Mesenchymal stem cell (in vitro differentiated cells and primary cell): ENCODE measurements around the gene TPBGL.

Experiments
- DNase-seq: peaks from one replicate; pipeline ENCODE4 v3.0.0-alpha.2; 2013
- H2AFZ ChIP-seq: one replicate; pipeline ENCODE4 v1.6.1; 2013; ENCODE audit warnings: low read depth, mild to moderate bottlenecking, control low read depth, inconsistent platforms, low read length, moderate library complexity
- H2AK5ac ChIP-seq: 2 replicates; pipeline ENCODE4 v1.6.1; 2013; ENCODE audit warnings: low read length, moderate library complexity, mild to moderate bottlenecking, inconsistent platforms; ENCODE audit not compliant: severe bottlenecking
- H2BK120ac ChIP-seq: one replicate; pipeline ENCODE4 v1.6.1; 2013; ENCODE audit warnings: low read depth, mild to moderate bottlenecking, inconsistent platforms, low read length, moderate library complexity
- H2BK12ac ChIP-seq, 2 experiments: one replicate each; pipeline ENCODE4 v1.6.1; 2013; ENCODE audit warnings: inconsistent platforms in 2 of 2, low read length in 2 of 2, mild to moderate bottlenecking in 2 of 2, moderate library complexity in 2 of 2, control low read depth in 1 of 2
- H2BK15ac ChIP-seq: one replicate; pipeline ENCODE4 v1.6.1; 2013; ENCODE audit warnings: mild to moderate bottlenecking, low read depth, inconsistent platforms; ENCODE audit not compliant: poor library complexity, severe bottlenecking
- H2BK5ac ChIP-seq: 2 replicates; pipeline ENCODE4 v1.6.1; 2013; ENCODE audit warnings: low read depth, mild to moderate bottlenecking, low read length, control low read depth, inconsistent platforms; ENCODE audit not compliant: poor library complexity, severe bottlenecking
- H3K14ac ChIP-seq, 2 experiments: one replicate each; pipeline ENCODE4 v1.6.1; 2013; ENCODE audit warnings: inconsistent platforms in 2 of 2, low read length in 2 of 2, control low read depth in 1 of 2, mild to moderate bottlenecking in 1 of 2, moderate library complexity in 1 of 2
- H3K18ac ChIP-seq, 2 experiments: one replicate each; pipeline ENCODE4 v1.6.1; 2013; ENCODE audit warnings: inconsistent platforms in 2 of 2, low read length in 2 of 2, control low read depth in 1 of 2, low read depth in 1 of 2, mild to moderate bottlenecking in 1 of 2
- H3K23ac ChIP-seq, 2 experiments: one replicate each; pipeline ENCODE4 v1.6.1; 2013; ENCODE audit warnings: inconsistent platforms in 2 of 2, low read length in 2 of 2, mild to moderate bottlenecking in 2 of 2, moderate library complexity in 2 of 2, control low read depth in 1 of 2
- H3K27ac ChIP-seq: 2 replicates; pipeline ENCODE4 v1.5.1; 2013; ENCODE audit warnings: mild to moderate bottlenecking, moderate library complexity, low read length, control low read depth, inconsistent platforms; ENCODE audit not compliant: poor library complexity, severe bottlenecking
- H3K27me3 ChIP-seq, 2 experiments: 2 replicates each; pipeline versions ENCODE4 v1.6.1 to v1.7.0; 2013; ENCODE audit warnings: low read length in 2 of 2, mild to moderate bottlenecking in 2 of 2, moderate library complexity in 2 of 2, control low read depth in 1 of 2, inconsistent platforms in 1 of 2; ENCODE audit not compliant: control insufficient read depth in 1 of 2, insufficient read depth in 1 of 2
- H3K36me3 ChIP-seq, 2 experiments: 2 replicates each; pipeline versions ENCODE4 v1.6.1 to v1.7.0; 2013; ENCODE audit warnings: low read length in 2 of 2, control low read depth in 1 of 2, inconsistent platforms in 1 of 2, low read depth in 1 of 2, mild to moderate bottlenecking in 1 of 2; ENCODE audit not compliant: insufficient read depth in 2 of 2, control insufficient read depth in 1 of 2
- H3K4ac ChIP-seq, 2 experiments: one replicate each; pipeline ENCODE4 v1.6.1; 2013; ENCODE audit warnings: inconsistent platforms in 2 of 2, low read length in 2 of 2, mild to moderate bottlenecking in 2 of 2, moderate library complexity in 2 of 2, control low read depth in 1 of 2, low read depth in 1 of 2
- H3K4me1 ChIP-seq: 2 replicates; pipeline ENCODE4 v1.6.1; 2013; ENCODE audit warnings: low read depth, low read length, control low read depth; ENCODE audit not compliant: control insufficient read depth, insufficient read depth
- H3K4me2 ChIP-seq: 2 replicates; pipeline ENCODE4 v1.6.1; 2013; ENCODE audit warnings: low read length, mild to moderate bottlenecking, inconsistent platforms; ENCODE audit not compliant: poor library complexity, severe bottlenecking
- H3K4me3 ChIP-seq, 2 experiments: 2 replicates each; pipeline versions ENCODE4 v1.5.1 to v1.7.0; 2013; ENCODE audit warnings: low read length in 2 of 2, mild to moderate bottlenecking in 2 of 2, control low read depth in 1 of 2, low read depth in 1 of 2; ENCODE audit not compliant: insufficient read depth in 1 of 2
- H3K79me1 ChIP-seq: replicated peaks from 2 replicates; pipeline ENCODE4 v1.6.1; 2013; ENCODE audit warnings: mild to moderate bottlenecking, control low read depth, low read length, inconsistent platforms; ENCODE audit not compliant: poor library complexity, severe bottlenecking
- H3K9ac ChIP-seq: 2 replicates; pipeline ENCODE4 v1.7.0; 2013; ENCODE audit warnings: mild to moderate bottlenecking, low read length, moderate library complexity
- H3K9me3 ChIP-seq: 2 replicates; pipeline ENCODE4 v1.7.0; 2013; ENCODE audit warnings: mild to moderate bottlenecking, low read length; ENCODE audit not compliant: control insufficient read depth
- H4K8ac ChIP-seq: one replicate; pipeline ENCODE4 v1.6.1; 2013; ENCODE audit warnings: inconsistent platforms, mild to moderate bottlenecking, low read length, moderate library complexity
- H4K91ac ChIP-seq: one replicate; pipeline ENCODE4 v1.6.1; 2013; ENCODE audit warnings: mild to moderate bottlenecking, low read length, inconsistent platforms
- WGBS: methylation state at CpG from one replicate; pipeline ENCODE4 v1.1.7; 2013; ENCODE audit warnings: mixed read lengths; 5-methylcytosine and 5-hydroxymethylcytosine counted together

Gene TPBGL

DNA sequence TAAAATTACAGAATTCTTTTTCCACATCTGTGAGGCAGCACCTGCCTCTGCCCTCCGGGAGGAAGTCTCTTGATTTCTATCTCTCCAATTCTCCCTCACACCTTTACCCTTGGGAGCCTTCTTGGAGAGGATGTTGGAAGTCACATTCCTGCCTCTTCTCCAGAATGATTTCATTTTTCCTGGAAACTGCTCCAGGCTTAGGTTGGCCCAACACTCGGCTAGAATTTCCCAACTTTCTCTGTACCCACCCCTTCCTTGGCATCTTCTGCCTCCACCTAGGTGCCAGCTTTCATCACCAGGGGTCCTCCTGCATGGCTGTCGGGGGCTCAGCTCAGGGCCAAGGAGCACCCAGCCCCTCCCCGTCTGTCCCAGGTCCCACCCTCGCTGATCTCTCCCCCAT lies 46.4 kb upstream of the TPBGL start:
- H3K4me1 ChIP-seq: peaks cover 7% of the 10 kb centered on the region
- H4K91ac ChIP-seq: no peak overlapping the region
- H4K8ac ChIP-seq: no peak overlapping the region
- H3K4ac ChIP-seq: no peak overlapping the region
- H3K9ac ChIP-seq: no peak overlapping the region
- H3K36me3 ChIP-seq: peaks cover 0 to 73% of the 10 kb centered on the region in 2 experiments
- H3K79me1 ChIP-seq: no peaks in the 10 kb centered on the region
- H3K23ac ChIP-seq: no peak overlapping the region
- no peak for DNase-seq
- no peak overlapping the region for H2AFZ ChIP-seq
- H2BK15ac ChIP-seq: no peak overlapping the region
- 72% methylated on average over 5 of the region's 5 CpGs for WGBS
- H3K9me3 ChIP-seq: no peaks in the 10 kb centered on the region
- no peak overlapping the region for H3K4me3 ChIP-seq
- H3K4me2 ChIP-seq: no peak overlapping the region
- peaks cover 0 to 32% of the 10 kb centered on the region in 2 experiments for H3K27me3 ChIP-seq
- H2AK5ac ChIP-seq: no peak overlapping the region
- H3K27ac ChIP-seq: no peak overlapping the region
- no peak overlapping the region for H2BK120ac ChIP-seq
- no peak overlapping the region for H2BK5ac ChIP-seq
- no peak overlapping the region for H3K14ac ChIP-seq
- H3K18ac ChIP-seq: no peak overlapping the region
- no peak overlapping the region for H2BK12ac ChIP-seq

DNA sequence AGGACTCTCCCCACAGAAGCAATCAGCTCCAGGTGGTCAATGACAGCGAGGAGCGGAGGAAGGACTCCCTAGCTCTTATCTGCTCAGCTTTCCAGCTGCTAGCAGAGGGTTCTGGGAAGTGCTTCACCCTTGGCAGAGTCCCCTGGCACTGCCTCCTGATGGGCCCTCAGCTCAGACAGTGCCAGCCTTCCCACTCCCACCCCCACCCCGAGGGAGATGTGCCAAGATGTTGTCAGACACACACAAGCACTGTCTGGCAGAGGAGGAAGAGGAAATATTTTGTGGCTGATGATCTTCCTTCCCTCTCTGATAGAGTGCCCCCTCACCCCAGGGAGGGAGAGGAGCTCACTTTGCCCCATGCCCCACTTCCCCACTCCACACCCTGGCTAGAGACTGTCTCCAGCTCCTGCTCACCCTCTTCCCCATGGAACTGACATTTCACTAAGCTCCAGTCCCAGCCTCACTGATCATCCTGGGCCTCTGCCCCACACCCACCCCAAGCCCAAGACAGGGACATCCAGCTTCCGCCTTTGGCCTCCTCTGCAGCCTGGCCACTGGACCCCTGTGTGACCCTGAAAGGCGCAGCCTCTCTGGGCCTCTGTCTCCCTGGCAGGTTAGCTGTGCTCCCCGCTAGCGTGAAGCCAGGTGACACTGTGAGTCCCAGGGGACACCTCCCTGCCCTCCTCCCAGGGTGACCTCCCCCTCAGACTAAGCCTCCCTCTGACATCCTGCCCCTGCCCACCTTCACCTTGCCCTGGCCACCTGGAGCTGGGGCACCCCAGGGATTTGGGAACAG lies 45.2 kb upstream of the TPBGL start:
- 91% methylated on average over 6 of the region's 7 CpGs for WGBS
- Histone ChIP-seq H3K4me2 (no peak overlapping the region), H4K91ac (no peak overlapping the region)

DNA sequence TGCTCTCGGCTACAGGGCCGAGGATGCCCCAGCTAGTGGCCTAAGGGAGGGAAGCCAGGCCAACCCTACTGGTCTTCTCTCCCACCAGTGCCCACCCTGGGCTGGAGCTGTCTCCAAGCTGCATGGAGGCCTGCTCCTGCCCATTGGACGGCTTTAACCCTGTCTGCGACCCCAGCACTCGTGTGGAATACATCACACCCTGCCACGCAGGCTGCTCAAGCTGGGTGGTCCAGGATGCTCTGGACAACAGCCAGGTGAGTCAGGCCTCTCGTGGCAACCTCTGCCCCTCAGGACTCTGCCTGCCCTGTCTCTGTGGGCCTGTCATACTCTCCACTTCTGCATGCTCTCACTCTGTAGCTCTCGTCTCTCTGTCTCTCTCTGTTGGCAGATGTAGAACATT lies 44.1 kb upstream of the TPBGL start:
- Histone ChIP-seq H3K4ac (no peak overlapping the region), H2AFZ (no peak overlapping the region)
- 61% methylated on average over 8 of the region's 8 CpGs for WGBS

More for the DNA sequence above, 45.2 kb upstream of the TPBGL start:
- H3K4ac ChIP-seq: no peak overlapping the region
- no peak overlapping the region for H2AFZ ChIP-seq
- no peak overlapping the region for H2AK5ac ChIP-seq
- no peak overlapping the region for H2BK120ac ChIP-seq
- H3K79me1 ChIP-seq: no peaks in the 10 kb centered on the region
- peak overlapping the region in 1 of 2 experiments; percentile 3 for H3K23ac ChIP-seq
- H3K4me1 ChIP-seq: peaks cover 7% of the 10 kb centered on the region
- H2BK12ac ChIP-seq: no peak overlapping the region
- no peak overlapping the region for H2BK15ac ChIP-seq
- H2BK5ac ChIP-seq: no peak overlapping the region
- no peak overlapping the region for H3K27ac ChIP-seq
- H3K18ac ChIP-seq: no peak overlapping the region
- H3K4me3 ChIP-seq: no peak overlapping the region
- H3K36me3 ChIP-seq: peaks cover 0 to 79% of the 10 kb centered on the region in 2 experiments
- DNase-seq: no peak
- no peak overlapping the region for H4K8ac ChIP-seq
- no peaks in the 10 kb centered on the region for H3K9me3 ChIP-seq
- H3K9ac ChIP-seq: no peak overlapping the region
- H3K27me3 ChIP-seq: peaks cover 0 to 44% of the 10 kb centered on the region in 2 experiments
- H3K14ac ChIP-seq: peak overlapping the region in 1 of 2 experiments; percentile 26

DNA sequence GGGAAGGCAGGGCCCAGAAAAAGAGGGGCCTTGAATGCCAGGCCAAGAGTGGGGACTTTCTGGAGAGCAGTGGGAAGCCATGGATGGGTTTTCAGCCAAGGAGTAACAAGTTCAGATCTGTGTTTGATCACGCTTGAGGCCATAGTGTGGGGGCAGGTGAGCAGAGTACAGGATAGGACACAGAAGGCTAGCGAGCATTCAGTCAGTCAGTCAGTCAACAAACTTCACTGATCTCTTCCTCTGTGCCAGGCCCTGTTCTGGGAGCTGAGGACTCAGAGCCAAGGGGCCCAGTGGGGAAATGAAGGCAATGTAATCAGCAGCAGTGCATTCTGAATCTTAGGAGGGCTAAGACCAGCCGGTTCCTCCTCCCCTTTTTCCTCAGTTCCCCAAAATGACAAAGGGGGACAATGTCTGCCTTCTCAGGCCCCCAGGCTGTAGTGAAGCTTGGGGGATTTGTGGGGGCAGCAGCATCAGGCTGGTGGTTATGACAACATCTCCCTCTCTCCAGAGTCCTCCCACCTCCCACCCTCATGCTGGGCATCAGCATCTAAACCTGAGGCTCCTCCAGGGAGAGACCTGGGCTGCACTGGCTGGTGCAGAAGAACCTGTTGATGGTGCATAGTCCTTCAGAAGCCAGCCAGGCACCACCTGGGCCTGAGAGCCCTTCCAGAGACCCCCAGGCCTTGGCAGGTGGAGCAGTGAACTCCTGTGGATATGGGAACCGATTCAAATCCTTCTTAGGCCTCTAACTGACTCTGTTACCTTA lies 42.9 kb upstream of the TPBGL start:
- Histone ChIP-seq H3K4ac (no peak overlapping the region), H3K4me3 (no peak overlapping the region)
- WGBS: 92% methylated on average over 2 of the region's 4 CpGs

More for the DNA sequence above, 44.1 kb upstream of the TPBGL start:
- no peaks in the 10 kb centered on the region for H3K79me1 ChIP-seq
- no peak overlapping the region for H3K9ac ChIP-seq
- peaks cover 0 to 46% of the 10 kb centered on the region in 2 experiments for H3K27me3 ChIP-seq
- peaks cover 4% of the 10 kb centered on the region for H3K4me1 ChIP-seq
- no peak overlapping the region for H2BK12ac ChIP-seq
- no peak overlapping the region for H2BK5ac ChIP-seq
- no peak overlapping the region for H2AK5ac ChIP-seq
- H3K9me3 ChIP-seq: no peaks in the 10 kb centered on the region
- H3K4me3 ChIP-seq: no peak overlapping the region
- peaks cover 0 to 73% of the 10 kb centered on the region in 2 experiments for H3K36me3 ChIP-seq
- H3K4me2 ChIP-seq: no peak overlapping the region
- no peak overlapping the region for H3K18ac ChIP-seq
- H2BK120ac ChIP-seq: no peak overlapping the region
- H3K27ac ChIP-seq: no peak overlapping the region
- no peak overlapping the region for H3K23ac ChIP-seq
- H4K91ac ChIP-seq: no peak overlapping the region
- H4K8ac ChIP-seq: no peak overlapping the region
- peak; percentile 17 for DNase-seq
- no peak overlapping the region for H2BK15ac ChIP-seq
- H3K14ac ChIP-seq: peak overlapping the region in 1 of 2 experiments; percentile 53

More for the DNA sequence above, 42.9 kb upstream of the TPBGL start:
- no peak overlapping the region for H4K8ac ChIP-seq
- no peak overlapping the region for H3K23ac ChIP-seq
- no peak overlapping the region for H2BK15ac ChIP-seq
- no peaks in the 10 kb centered on the region for H3K79me1 ChIP-seq
- H2BK5ac ChIP-seq: no peak overlapping the region
- peaks cover 0 to 76% of the 10 kb centered on the region in 2 experiments for H3K36me3 ChIP-seq
- no peak overlapping the region for H3K9ac ChIP-seq
- no peak overlapping the region for H3K14ac ChIP-seq
- no peak overlapping the region for H2BK120ac ChIP-seq
- H3K18ac ChIP-seq: no peak overlapping the region
- no peak overlapping the region for H2AFZ ChIP-seq
- no peak for DNase-seq
- H3K4me1 ChIP-seq: peaks cover 4% of the 10 kb centered on the region
- H2BK12ac ChIP-seq: no peak overlapping the region
- H2AK5ac ChIP-seq: no peak overlapping the region
- no peak overlapping the region for H4K91ac ChIP-seq
- H3K27ac ChIP-seq: no peak overlapping the region
- peaks cover 0 to 50% of the 10 kb centered on the region in 2 experiments for H3K27me3 ChIP-seq
- H3K4me2 ChIP-seq: no peak overlapping the region
- H3K9me3 ChIP-seq: no peaks in the 10 kb centered on the region
